GM12864 (cell line): ENCODE data around the gene CHSY3.
A peak's percentile ranks its signal among the peaks of the same experiment; 100 is the strongest.

ENCODE experiments used
- DNase-seq: peaks from one replicate; pipeline ENCODE4 v3.0.0-alpha.2; 2011; ENCODE audit warnings: low read depth
- H3K4me3 ChIP-seq: 2 replicates; pipeline ENCODE4 v1.5.1; 2011; ENCODE audit warnings: mild to moderate bottlenecking, low read depth, low read length, control low read depth
- TF ChIP-seq, protein P1 (sequence below): IDR thresholded peaks from 2 replicates; pipeline ENCODE4 v1.5.1; 2011; ENCODE audit warnings: low read depth, mild to moderate bottlenecking, moderate library complexity, low read length, control low read depth, inconsistent platforms; ENCODE audit errors: missing control alignments

The CHSY3 gene

DNA sequence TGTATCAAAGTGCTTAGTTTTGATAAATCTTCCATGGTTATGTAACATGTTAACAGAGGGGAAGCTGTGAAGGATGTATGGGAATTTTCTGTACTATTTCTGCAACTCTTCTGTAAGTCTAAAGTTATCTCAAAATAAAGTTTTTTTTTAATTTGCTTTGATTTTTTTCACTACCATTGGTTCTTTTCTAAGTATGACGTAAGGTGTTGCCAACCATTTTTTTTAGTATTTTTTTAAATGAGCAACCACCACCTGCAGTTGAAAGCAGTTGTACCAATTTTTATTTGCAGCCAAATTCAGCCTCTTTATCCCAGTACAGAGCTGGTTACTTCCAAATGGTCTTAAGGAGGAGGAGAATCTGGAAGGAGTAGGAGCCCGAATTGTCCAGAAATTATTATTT, 192.2 kb downstream of the CHSY3 start:
- no peak for DNase-seq
- TF ChIP-seq, protein P1, sequence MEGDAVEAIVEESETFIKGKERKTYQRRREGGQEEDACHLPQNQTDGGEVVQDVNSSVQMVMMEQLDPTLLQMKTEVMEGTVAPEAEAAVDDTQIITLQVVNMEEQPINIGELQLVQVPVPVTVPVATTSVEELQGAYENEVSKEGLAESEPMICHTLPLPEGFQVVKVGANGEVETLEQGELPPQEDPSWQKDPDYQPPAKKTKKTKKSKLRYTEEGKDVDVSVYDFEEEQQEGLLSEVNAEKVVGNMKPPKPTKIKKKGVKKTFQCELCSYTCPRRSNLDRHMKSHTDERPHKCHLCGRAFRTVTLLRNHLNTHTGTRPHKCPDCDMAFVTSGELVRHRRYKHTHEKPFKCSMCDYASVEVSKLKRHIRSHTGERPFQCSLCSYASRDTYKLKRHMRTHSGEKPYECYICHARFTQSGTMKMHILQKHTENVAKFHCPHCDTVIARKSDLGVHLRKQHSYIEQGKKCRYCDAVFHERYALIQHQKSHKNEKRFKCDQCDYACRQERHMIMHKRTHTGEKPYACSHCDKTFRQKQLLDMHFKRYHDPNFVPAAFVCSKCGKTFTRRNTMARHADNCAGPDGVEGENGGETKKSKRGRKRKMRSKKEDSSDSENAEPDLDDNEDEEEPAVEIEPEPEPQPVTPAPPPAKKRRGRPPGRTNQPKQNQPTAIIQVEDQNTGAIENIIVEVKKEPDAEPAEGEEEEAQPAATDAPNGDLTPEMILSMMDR = no peak
- H3K4me3 ChIP-seq = no peak overlapping the region

DNA sequence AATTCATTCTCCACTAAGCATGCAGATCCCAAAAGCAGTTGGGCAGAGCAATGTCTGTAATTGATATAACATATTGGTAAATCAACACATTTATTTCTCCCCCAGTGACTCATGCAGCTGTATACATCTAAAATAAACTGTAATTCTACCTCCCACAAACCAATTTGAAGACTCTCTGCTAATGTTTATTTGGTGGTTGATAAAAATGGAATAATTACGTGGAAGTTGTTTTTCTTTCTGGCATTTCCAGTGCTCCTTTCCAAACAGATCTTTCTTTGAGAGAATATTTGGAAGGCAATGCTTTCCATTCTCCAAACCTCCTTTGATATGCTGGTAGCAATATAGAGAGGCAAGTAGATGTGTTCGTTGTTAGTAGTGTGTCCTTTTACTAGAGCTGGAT, 194.7 kb downstream of the CHSY3 start:
- TF ChIP-seq, protein P1 = no peak
- no peak overlapping the region for H3K4me3 ChIP-seq
- DNase-seq = no peak

DNA sequence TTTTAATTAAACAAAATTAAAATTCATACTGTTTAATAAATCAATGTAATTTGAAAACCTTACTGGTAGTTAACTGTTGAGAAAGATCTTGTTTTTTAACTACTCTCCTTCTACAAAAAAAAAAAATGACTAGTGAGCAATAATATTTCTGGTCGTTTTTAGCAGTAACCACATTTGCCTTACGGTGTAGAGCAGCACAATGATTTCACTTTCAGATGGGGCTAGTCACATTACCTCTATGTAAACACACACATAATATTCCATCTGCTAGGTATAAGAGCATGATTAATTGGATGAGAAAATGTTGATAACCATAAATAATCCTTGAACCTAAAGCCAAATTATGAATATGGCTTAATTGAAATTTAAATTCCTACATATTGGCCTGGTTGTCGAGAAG, 198.1 kb downstream of the CHSY3 start:
- DNase-seq = peak; percentile 12

DNA sequence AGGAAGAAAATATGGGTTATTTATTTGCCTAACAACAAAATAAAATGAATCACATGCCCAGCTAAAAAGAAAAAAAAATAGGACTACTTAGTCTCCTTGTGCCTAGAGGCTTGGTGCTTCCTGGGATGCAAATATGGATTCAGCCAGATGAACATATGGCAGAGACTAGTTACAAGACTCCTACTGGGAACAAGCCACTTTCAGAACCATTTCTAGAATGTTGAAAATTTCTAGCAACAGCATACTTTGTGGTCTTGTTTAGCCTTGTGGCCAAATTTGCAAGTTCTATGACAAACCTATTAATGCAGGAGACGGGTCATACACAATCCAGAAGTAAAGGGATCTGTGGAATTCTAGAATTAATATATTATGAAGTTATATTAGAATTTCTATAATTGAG, 198.7 kb downstream of the CHSY3 start:
- DNase-seq = no peak
- TF ChIP-seq, protein P1 = no peak
- no peak overlapping the region for H3K4me3 ChIP-seq

More for the DNA sequence above, 198.1 kb downstream of the CHSY3 start:
- H3K4me3 ChIP-seq = no peak overlapping the region
- TF ChIP-seq, protein P1 = no peak

DNA sequence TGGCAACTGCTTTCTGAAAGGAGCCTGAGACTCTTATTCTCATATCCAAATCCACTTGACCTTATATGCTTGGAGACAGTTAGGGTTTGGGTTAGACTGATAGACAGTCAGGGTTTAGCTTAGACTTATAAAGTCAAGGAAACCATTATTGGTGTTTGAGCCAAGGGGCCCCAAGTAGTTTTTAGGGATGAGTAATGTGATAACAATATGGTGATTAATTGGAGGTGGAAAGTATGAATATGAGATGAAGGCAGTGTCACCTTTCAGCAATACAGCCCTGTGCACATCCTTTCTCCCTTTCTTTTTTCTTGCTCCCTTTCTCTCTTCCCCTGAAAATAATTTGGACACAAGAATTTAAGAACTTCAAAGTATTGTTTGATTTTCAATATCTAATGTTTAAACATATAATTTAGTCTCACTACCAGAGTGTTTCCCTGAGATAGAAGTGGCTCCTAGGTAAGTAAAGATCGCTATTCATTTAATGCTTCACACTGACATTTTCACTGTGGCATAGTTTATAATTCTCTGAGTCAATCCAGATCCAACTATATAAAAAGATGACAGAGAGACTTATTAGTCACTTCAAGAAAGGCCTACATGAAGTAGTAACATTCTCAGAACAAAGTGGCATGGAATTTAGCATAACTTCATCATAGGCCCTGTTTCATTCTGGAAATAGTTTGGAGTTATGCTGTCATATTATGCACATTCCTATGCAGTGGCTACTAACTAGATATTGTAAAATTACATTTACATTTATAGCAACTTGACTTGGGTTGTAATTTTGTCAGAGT, 200.8 kb downstream of the CHSY3 start:
- TF ChIP-seq, protein P1 = no peak
- H3K4me3 ChIP-seq = no peak overlapping the region
- no peak for DNase-seq

DNA sequence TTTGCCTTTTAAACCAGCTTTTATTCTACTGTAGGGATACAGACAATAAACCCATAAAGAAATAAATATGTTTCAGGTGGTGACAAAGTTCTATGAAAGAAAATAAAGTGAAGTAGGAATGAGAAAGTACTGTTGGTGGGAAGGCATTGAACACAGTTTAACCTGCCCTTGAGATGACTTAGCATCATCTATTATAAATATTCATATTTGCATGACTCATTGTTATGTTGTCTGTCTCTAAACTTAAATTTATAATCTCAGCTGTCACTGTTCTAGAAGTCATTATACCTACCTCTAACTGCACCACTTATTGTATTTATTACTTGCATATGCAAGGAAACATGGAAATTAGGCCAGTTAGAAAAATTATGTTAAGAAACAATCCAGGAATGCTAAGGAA, 202.2 kb downstream of the CHSY3 start:
- TF ChIP-seq, protein P1 = no peak
- no peak for DNase-seq
- H3K4me3 ChIP-seq = no peak overlapping the region

DNA sequence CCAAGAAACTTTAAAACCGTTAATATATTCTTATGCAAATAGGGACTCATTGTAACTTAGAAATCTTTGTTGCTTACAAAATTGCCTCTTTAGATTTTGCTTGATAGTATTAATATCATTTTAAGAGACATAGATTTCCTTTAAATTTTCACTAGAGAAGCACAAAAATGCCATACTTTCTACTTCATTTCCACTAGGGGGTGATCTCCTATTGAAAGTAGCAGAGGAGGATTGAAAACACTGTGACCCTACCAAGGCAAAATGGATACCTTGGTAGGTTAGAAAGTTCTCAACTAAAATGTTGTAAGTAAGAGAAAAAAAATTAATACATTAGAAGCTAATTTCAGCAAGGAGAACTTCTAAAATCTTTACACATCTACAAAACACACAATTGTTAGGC, 204.9 kb downstream of the CHSY3 start:
- TF ChIP-seq, protein P1 = peak; percentile 45

More for the DNA sequence above, 204.9 kb downstream of the CHSY3 start:
- peak; percentile 3 for DNase-seq
- no peak overlapping the region for H3K4me3 ChIP-seq
